Measurements from ENCODE around the gene CHD9.

The CHD9 gene

DNA sequence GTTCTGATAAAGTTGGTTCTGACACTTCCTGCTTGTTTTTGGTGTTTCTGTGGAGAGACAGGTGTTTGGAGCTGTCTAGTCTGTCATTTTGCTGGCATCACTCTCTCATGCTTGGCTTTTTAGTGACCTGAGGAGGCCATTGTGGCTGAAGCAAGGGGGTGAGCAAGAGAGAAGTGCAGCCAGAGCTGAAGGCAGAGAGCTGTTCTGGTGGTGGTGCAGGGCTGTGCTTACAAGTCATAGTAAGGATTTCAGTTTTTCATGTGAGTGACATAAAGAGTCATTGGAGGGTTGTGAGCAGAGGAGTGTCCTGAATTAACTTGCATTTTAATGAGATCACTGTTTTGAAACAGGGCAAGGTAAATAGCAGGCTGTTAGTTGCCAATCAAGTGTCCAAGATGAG is 97.5 kb downstream of the CHD9 start:
- ATAC-seq = no peak
- TF ChIP-seq, protein P1, sequence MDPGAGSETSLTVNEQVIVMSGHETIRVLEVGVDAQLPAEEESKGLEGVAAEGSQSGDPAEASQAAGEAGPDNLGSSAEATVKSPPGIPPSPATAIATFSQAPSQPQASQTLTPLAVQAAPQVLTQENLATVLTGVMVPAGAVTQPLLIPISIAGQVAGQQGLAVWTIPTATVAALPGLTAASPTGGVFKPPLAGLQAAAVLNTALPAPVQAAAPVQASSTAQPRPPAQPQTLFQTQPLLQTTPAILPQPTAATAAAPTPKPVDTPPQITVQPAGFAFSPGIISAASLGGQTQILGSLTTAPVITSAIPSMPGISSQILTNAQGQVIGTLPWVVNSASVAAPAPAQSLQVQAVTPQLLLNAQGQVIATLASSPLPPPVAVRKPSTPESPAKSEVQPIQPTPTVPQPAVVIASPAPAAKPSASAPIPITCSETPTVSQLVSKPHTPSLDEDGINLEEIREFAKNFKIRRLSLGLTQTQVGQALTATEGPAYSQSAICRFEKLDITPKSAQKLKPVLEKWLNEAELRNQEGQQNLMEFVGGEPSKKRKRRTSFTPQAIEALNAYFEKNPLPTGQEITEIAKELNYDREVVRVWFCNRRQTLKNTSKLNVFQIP (CRISPR knock-in tag; IDR thresholded peaks at IDR 0.05; ENCODE audit: borderline replicate concordance, low read depth) = no peak
- TF ChIP-seq ZNF70 (CRISPR knock-in tag; IDR thresholded peaks at IDR 0.05) = no peak
- TF ChIP-seq BACH2 (CRISPR knock-in tag; IDR thresholded peaks at IDR 0.05; ENCODE audit: borderline replicate concordance) = no peak
- no peak for TF ChIP-seq TCF4 (CRISPR knock-in tag; IDR thresholded peaks at IDR 0.05; ENCODE audit: borderline replicate concordance)
- TF ChIP-seq CSRNP3 (CRISPR knock-in tag; IDR thresholded peaks at IDR 0.05) = no peak
- TF ChIP-seq OSR1 (CRISPR knock-in tag; IDR thresholded peaks at IDR 0.05) = no peak
- TF ChIP-seq CSDC2 (CRISPR knock-in tag; IDR thresholded peaks at IDR 0.05) = no peak
- no peak for TF ChIP-seq ZFP30 (CRISPR knock-in tag; IDR thresholded peaks at IDR 0.05)
- TF ChIP-seq TOX (CRISPR knock-in tag; IDR thresholded peaks at IDR 0.05; ENCODE audit: borderline replicate concordance) = no peak
- no peak for TF ChIP-seq SNAI2 (CRISPR knock-in tag; IDR thresholded peaks at IDR 0.05)
- TF ChIP-seq RARB (CRISPR knock-in tag; IDR thresholded peaks at IDR 0.05) = no peak
- no peak for TF ChIP-seq PPARA (CRISPR knock-in tag; IDR thresholded peaks at IDR 0.05; ENCODE audit: borderline replicate concordance)
- TF ChIP-seq ZC3H10 (CRISPR knock-in tag; IDR thresholded peaks at IDR 0.05) = no peak
- TF ChIP-seq GLIS3 (CRISPR knock-in tag; IDR thresholded peaks at IDR 0.05) = no peak
- no peak for TF ChIP-seq ZNF8 (CRISPR knock-in tag; IDR thresholded peaks at IDR 0.05)
- TF ChIP-seq, protein P2, sequence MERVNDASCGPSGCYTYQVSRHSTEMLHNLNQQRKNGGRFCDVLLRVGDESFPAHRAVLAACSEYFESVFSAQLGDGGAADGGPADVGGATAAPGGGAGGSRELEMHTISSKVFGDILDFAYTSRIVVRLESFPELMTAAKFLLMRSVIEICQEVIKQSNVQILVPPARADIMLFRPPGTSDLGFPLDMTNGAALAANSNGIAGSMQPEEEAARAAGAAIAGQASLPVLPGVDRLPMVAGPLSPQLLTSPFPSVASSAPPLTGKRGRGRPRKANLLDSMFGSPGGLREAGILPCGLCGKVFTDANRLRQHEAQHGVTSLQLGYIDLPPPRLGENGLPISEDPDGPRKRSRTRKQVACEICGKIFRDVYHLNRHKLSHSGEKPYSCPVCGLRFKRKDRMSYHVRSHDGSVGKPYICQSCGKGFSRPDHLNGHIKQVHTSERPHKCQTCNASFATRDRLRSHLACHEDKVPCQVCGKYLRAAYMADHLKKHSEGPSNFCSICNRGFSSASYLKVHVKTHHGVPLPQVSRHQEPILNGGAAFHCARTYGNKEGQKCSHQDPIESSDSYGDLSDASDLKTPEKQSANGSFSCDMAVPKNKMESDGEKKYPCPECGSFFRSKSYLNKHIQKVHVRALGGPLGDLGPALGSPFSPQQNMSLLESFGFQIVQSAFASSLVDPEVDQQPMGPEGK (CRISPR knock-in tag; IDR thresholded peaks at IDR 0.05; ENCODE audit: borderline replicate concordance) = no peak
- TF ChIP-seq CREB5 (CRISPR knock-in tag; IDR thresholded peaks at IDR 0.05; ENCODE audit: low read depth) = no peak

GRCh38 chr16:53153130-53153529 is 98.3 kb downstream of the CHD9 start:
- no peak for ATAC-seq

GRCh38 chr16:53154513-53154912 is 99.7 kb downstream of the CHD9 start:
- peak; percentile 22; the same call in 1 of the 3 replicates for ATAC-seq
- TF ChIP-seq GLIS3 (CRISPR knock-in tag; IDR thresholded peaks at IDR 0.05) (no peak), ISL1 (CRISPR knock-in tag; IDR thresholded peaks at IDR 0.05) (no peak), ZNF565 (CRISPR knock-in tag; conservative IDR thresholded peaks at IDR 0.05; ENCODE audit: low read depth) (no peak), CREB5 (CRISPR knock-in tag; IDR thresholded peaks at IDR 0.05; ENCODE audit: low read depth) (no peak), RARB (CRISPR knock-in tag; IDR thresholded peaks at IDR 0.05) (no peak), BACH2 (CRISPR knock-in tag; IDR thresholded peaks at IDR 0.05; ENCODE audit: borderline replicate concordance) (no peak), ZFP3 (CRISPR knock-in tag; IDR thresholded peaks at IDR 0.05) (no peak), PPARA (CRISPR knock-in tag; IDR thresholded peaks at IDR 0.05; ENCODE audit: borderline replicate concordance) (no peak), ESRRG (CRISPR knock-in tag; IDR thresholded peaks at IDR 0.05) (no peak), ZC3H10 (CRISPR knock-in tag; IDR thresholded peaks at IDR 0.05) (no peak), CSRNP3 (CRISPR knock-in tag; IDR thresholded peaks at IDR 0.05) (no peak), OSR1 (CRISPR knock-in tag; IDR thresholded peaks at IDR 0.05) (no peak), ZNF70 (CRISPR knock-in tag; IDR thresholded peaks at IDR 0.05) (no peak), SNAI2 (CRISPR knock-in tag; IDR thresholded peaks at IDR 0.05) (no peak), ZFP30 (CRISPR knock-in tag; IDR thresholded peaks at IDR 0.05) (no peak)
- TF ChIP-seq, protein P2 (CRISPR knock-in tag; IDR thresholded peaks at IDR 0.05; ENCODE audit: borderline replicate concordance) = no peak

More at GRCh38 chr16:53153130-53153529, 98.3 kb downstream of the CHD9 start:
- TF ChIP-seq ZFP30 (CRISPR knock-in tag; IDR thresholded peaks at IDR 0.05) = no peak
- no peak for TF ChIP-seq ZNF565 (CRISPR knock-in tag; conservative IDR thresholded peaks at IDR 0.05; ENCODE audit: low read depth)
- no peak for TF ChIP-seq PPARA (CRISPR knock-in tag; IDR thresholded peaks at IDR 0.05; ENCODE audit: borderline replicate concordance)
- TF ChIP-seq ZNF70 (CRISPR knock-in tag; IDR thresholded peaks at IDR 0.05) = no peak
- no peak for TF ChIP-seq CREB5 (CRISPR knock-in tag; IDR thresholded peaks at IDR 0.05; ENCODE audit: low read depth)

All from SK-N-SH treated with all-trans-retinoic acid at 6 μM for 48 hours (cell line).